PC-9 (cell line): ENCODE data around the gene MYL6. TPM values are rescaled to one million over a fixed set of nuclear protein-coding genes. Genes with fewer than 3 reads are reported as not detected.
A peak's percentile ranks its signal among the peaks of the same experiment; 100 is the strongest.

Experiments
- BruUV-seq: library from RNA; stranded (reverse); fragments of 400-500 nt; replicated peaks from 2 replicates; lab custom pipeline; 2021; lab: Mats Ljungman, UMichigan
- CTCF ChIA-PET: fragments of 300-600 bp; sonication (Branson Sonifier 250); formaldehyde crosslinking; loops from one replicate; lab custom pipeline; 2022; ENCODE audit warnings: antibody characterized with exemption; lab: Charles Lee
- POLR2A ChIA-PET: fragments of 300-600 bp; sonication (Branson Sonifier 250); formaldehyde crosslinking; loops from one replicate; lab custom pipeline; 2022; ENCODE audit warnings: antibody characterized with exemption; ENCODE audit not compliant: unreplicated experiment; lab: Charles Lee
- DNase-seq, 2 experiments: peaks; one replicate each; pipeline versions ENCODE4 v3.0.0 to v3.0.0-alpha.2; 2015 to 2022; ENCODE audit warnings: mixed read lengths in 1 of 2
- H2AFZ ChIP-seq: fragments of 200-600 bp; sonication (generic); 2 replicates; pipeline ENCODE4 v1.8.1; 2017; ENCODE audit warnings: antibody characterized with exemption
- H3F3A ChIP-seq: fragments of 200-600 bp; sonication (generic); 2 replicates; pipeline ENCODE4 v1.8.1; 2017; ENCODE audit warnings: antibody characterized with exemption, mild to moderate bottlenecking, low read depth; ENCODE audit not compliant: insufficient read depth
- H3K27ac ChIP-seq: fragments of 200-600 bp; sonication (generic); 2 replicates; pipeline ENCODE4 v1.6.1; 2016; ENCODE audit warnings: mixed run types
- H3K27me3 ChIP-seq: fragments of 200-600 bp; sonication (generic); 2 replicates; pipeline ENCODE4 v1.6.1; 2016; ENCODE audit warnings: low read depth, mixed run types; ENCODE audit not compliant: insufficient read depth
- H3K36me3 ChIP-seq: fragments of 200-600 bp; sonication (generic); 2 replicates; pipeline ENCODE4 v1.6.1; 2016; ENCODE audit warnings: low read depth, mixed run types
- H3K4me1 ChIP-seq: fragments of 200-600 bp; sonication (generic); replicated peaks from 2 replicates; pipeline ENCODE4 v1.6.1; 2016; ENCODE audit warnings: mixed run types; ENCODE audit not compliant: insufficient read depth
- H3K4me2 ChIP-seq: fragments of 200-600 bp; sonication (generic); 2 replicates; pipeline ENCODE4 v1.6.1; 2017; ENCODE audit warnings: mixed run types
- H3K4me3 ChIP-seq: fragments of 200-600 bp; sonication (generic); 2 replicates; pipeline ENCODE4 v1.6.1; 2016; ENCODE audit warnings: mixed run types
- H3K79me2 ChIP-seq: fragments of 200-600 bp; sonication (generic); 2 replicates; pipeline ENCODE4 v1.6.1; 2017; ENCODE audit warnings: low read depth, mixed run types
- H3K9me2 ChIP-seq: fragments of 200-600 bp; sonication (generic); 2 replicates; pipeline ENCODE4 v1.8.1; 2017; ENCODE audit warnings: mild to moderate bottlenecking; ENCODE audit not compliant: insufficient read depth
- H3K9me3 ChIP-seq: fragments of 200-600 bp; sonication (generic); 2 replicates; pipeline ENCODE4 v1.8.1; 2016; ENCODE audit warnings: low read depth; ENCODE audit not compliant: insufficient read depth
- H4K20me1 ChIP-seq: fragments of 200-600 bp; sonication (generic); 2 replicates; pipeline ENCODE4 v1.8.1; 2017; ENCODE audit not compliant: insufficient read depth
- EZH2 ChIP-seq: fragments of 200-600 bp; sonication (generic); IDR thresholded peaks from 2 replicates; pipeline ENCODE4 v1.8.0; 2017; ENCODE audit warnings: antibody characterized with exemption, low read depth
- intact Hi-C: fragments of 100-400 bp; cut with micrococcal nuclease; formaldehyde crosslinking; loops from one replicate; pipeline ENCODE4 v1.10.0; 2022; ENCODE audit not compliant: unreplicated experiment
- total RNA-seq: library from RNA; stranded (reverse); gene quantifications from 2 replicates; pipeline ENCODE4 v1.2.3, GENCODE V29; 2021
- TF ChIP-seq, protein P1 (sequence below): fragments of 200-600 bp; sonication (generic); conservative IDR thresholded peaks from 2 replicates; pipeline ENCODE4 v1.6.1; 2017; ENCODE audit warnings: mixed run types, antibody characterized with exemption, mild to moderate bottlenecking, moderate library complexity

The MYL6 gene
- total RNA-seq, 1 experiment from 2014 or later = 666 TPM

GRCh38 chr12:56117778-56118687 is 40.1 kb upstream of the MYL6 start, which contains the start of gene ZC3H10:
Gene ZC3H10, plus strand, starts transcription at chr12:56118266. Its CDS starts 2,297 bp downstream, at chr12:56120563.
- H3K9me2 ChIP-seq = no peaks in the 10 kb centered on the region
- peak within 1 kb of the TSS; percentile 96 for H3K27ac ChIP-seq
- peak within 1 kb of the TSS; percentile 91 for H3K4me2 ChIP-seq
- peak; percentile 99 for DNase-seq
- H3F3A ChIP-seq = peaks cover 51% of the 10 kb centered on the region
- peaks cover 26% of the 10 kb centered on the region for H3K4me1 ChIP-seq
- no peaks in the 10 kb centered on the region for H3K27me3 ChIP-seq
- CTCF ChIA-PET = interaction anchor here (0.6 to 1.7 kb wide), 9 partner anchors 13 to 993 kb away, joined by 3 to 15 read pairs (median 5); partner anchors contain the start of genes PA2G4, SMARCC2 and STAT6
- intact Hi-C loops = loop anchor here (1.0 to 5.0 kb wide), 9 partner anchors 14 to 889 kb away; partner anchors contain the start of genes COQ10A, MYL6, PA2G4 and RAB5B
- peaks cover 19% of the 10 kb centered on the region for H3K79me2 ChIP-seq
- peaks cover 10% of the 10 kb centered on the region; the same call in 1 of the 2 replicates for H3K36me3 ChIP-seq
- H4K20me1 ChIP-seq = no peaks in the 10 kb centered on the region
- H2AFZ ChIP-seq = peak within 1 kb of the TSS; percentile 71
- H3K4me3 ChIP-seq = peak within 1 kb of the TSS; percentile 98
- POLR2A ChIA-PET = interaction anchor here (0.6 to 1.0 kb wide), 9 partner anchors 11 to 903 kb away, joined by 3 to 16 read pairs (median 4); partner anchors contain the start of genes RAB5B and RBMS2
- TF ChIP-seq EZH2 = no peak
- TF ChIP-seq, protein P1, sequence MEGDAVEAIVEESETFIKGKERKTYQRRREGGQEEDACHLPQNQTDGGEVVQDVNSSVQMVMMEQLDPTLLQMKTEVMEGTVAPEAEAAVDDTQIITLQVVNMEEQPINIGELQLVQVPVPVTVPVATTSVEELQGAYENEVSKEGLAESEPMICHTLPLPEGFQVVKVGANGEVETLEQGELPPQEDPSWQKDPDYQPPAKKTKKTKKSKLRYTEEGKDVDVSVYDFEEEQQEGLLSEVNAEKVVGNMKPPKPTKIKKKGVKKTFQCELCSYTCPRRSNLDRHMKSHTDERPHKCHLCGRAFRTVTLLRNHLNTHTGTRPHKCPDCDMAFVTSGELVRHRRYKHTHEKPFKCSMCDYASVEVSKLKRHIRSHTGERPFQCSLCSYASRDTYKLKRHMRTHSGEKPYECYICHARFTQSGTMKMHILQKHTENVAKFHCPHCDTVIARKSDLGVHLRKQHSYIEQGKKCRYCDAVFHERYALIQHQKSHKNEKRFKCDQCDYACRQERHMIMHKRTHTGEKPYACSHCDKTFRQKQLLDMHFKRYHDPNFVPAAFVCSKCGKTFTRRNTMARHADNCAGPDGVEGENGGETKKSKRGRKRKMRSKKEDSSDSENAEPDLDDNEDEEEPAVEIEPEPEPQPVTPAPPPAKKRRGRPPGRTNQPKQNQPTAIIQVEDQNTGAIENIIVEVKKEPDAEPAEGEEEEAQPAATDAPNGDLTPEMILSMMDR = peak; percentile 29; the same call in 1 of the 2 replicates
- no TSS peak for BruUV-seq
- no peaks in the 10 kb centered on the region for H3K9me3 ChIP-seq

- Histone ChIP-seq H3F3A (peaks cover 43% of the 10 kb centered on the region), H3K79me2 (peaks cover 19% of the 10 kb centered on the region), H2AFZ (peak overlapping the region; percentile 71), H3K4me1 (peaks cover 26% of the 10 kb centered on the region), H3K27ac (peak overlapping the region; percentile 38; the same call in 1 of the 2 replicates), H4K20me1 (no peaks in the 10 kb centered on the region), H3K9me2 (no peaks in the 10 kb centered on the region), H3K9me3 (no peaks in the 10 kb centered on the region), H3K4me2 (peak overlapping the region; percentile 91), H3K27me3 (no peaks in the 10 kb centered on the region), H3K4me3 (peak overlapping the region; percentile 63), H3K36me3 (peaks cover 6% of the 10 kb centered on the region; the same call in 1 of the 2 replicates)
- CTCF ChIA-PET = interaction anchor here (0.6 to 1.7 kb wide), 7 partner anchors 14 to 382 kb away, joined by 3 to 15 read pairs (median 5); partner anchors contain the start of genes PA2G4, RNF41 and SMARCC2
- intact Hi-C loops = loop anchor here (1.0 to 5.0 kb wide), 12 partner anchors 15 to 888 kb away; partner anchors contain the start of genes COQ10A, CS, MYL6 and NABP2
- no TSS peak for BruUV-seq
- TF ChIP-seq, protein P1 = no peak
- TF ChIP-seq EZH2 = no peak
- POLR2A ChIA-PET = interaction anchor here (0.5 to 1.0 kb wide), 8 partner anchors 15 to 902 kb away, joined by 3 to 16 read pairs (median 4); partner anchors contain the start of genes COQ10A, RAB5B and RBMS2
- no peak for DNase-seq
These were observed 39.3 kb upstream of the MYL6 start for GRCh38 chr12:56118688-56119357.
